ENCODE measurements around the gene LDLRAD4.

The LDLRAD4 gene

GRCh38 chr18:13392899-13393298 lies 174.3 kb downstream of the LDLRAD4 start:
- no peak for DNase-seq

GRCh38 chr18:13393338-13393737 lies 174.8 kb downstream of the LDLRAD4 start:
- no peak for DNase-seq

GRCh38 chr18:13394801-13395200 lies 176.2 kb downstream of the LDLRAD4 start:
- DNase-seq = no peak

- DNase-seq = no peak
Measured at GRCh38 chr18:13395577-13395976, 177.0 kb downstream of the LDLRAD4 start.

- DNase-seq = no peak
Measured at GRCh38 chr18:13397504-13398163, 179.1 kb downstream of the LDLRAD4 start.

GRCh38 chr18:13398631-13399030 lies 180.1 kb downstream of the LDLRAD4 start:
- no peak for DNase-seq

GRCh38 chr18:13399511-13399910 lies 181.0 kb downstream of the LDLRAD4 start:
- no peak for DNase-seq

GRCh38 chr18:13400636-13401315 lies 182.2 kb downstream of the LDLRAD4 start:
- no peak for DNase-seq

- DNase-seq = no peak
Measured at GRCh38 chr18:13401404-13401803, 182.8 kb downstream of the LDLRAD4 start.

- no peak for DNase-seq
Measured at GRCh38 chr18:13401826-13402225, 183.3 kb downstream of the LDLRAD4 start.

GRCh38 chr18:13403786-13404549 lies 185.4 kb downstream of the LDLRAD4 start:
- no peak for DNase-seq

- DNase-seq = no peak
Measured at GRCh38 chr18:13405305-13406038, 186.9 kb downstream of the LDLRAD4 start.

GRCh38 chr18:13406049-13406615 lies 187.6 kb downstream of the LDLRAD4 start:
- no peak for DNase-seq

GRCh38 chr18:13406736-13407135 lies 188.2 kb downstream of the LDLRAD4 start:
- no peak for DNase-seq

GRCh38 chr18:13407484-13407883 lies 188.9 kb downstream of the LDLRAD4 start:
- no peak for DNase-seq

GRCh38 chr18:13409026-13409425 lies 190.5 kb downstream of the LDLRAD4 start:
- DNase-seq = no peak

- no peak for DNase-seq
Measured at GRCh38 chr18:13409997-13410396, 191.4 kb downstream of the LDLRAD4 start.

- no peak for DNase-seq
Measured at GRCh38 chr18:13410471-13410870, 191.9 kb downstream of the LDLRAD4 start.

GRCh38 chr18:13412017-13412416 lies 193.5 kb downstream of the LDLRAD4 start:
- no peak for DNase-seq

GRCh38 chr18:13412901-13413300 lies 194.3 kb downstream of the LDLRAD4 start:
- DNase-seq = no peak

GRCh38 chr18:13414102-13414501 lies 195.5 kb downstream of the LDLRAD4 start:
- no peak for DNase-seq

- no peak for DNase-seq
Measured at GRCh38 chr18:13414521-13414920, 196.0 kb downstream of the LDLRAD4 start.

GRCh38 chr18:13415736-13416135 lies 197.2 kb downstream of the LDLRAD4 start:
- no peak for DNase-seq

Data from CD4-positive, alpha-beta T cell treated with Interleukin-1 beta for 1 hour (primary cell).